Adrenal gland (tissue), 12 donors: Measurements from ENCODE around the gene GCSAM. TPM values are rescaled to one million over a fixed set of nuclear protein-coding genes. Genes with fewer than 3 reads are reported as not detected.

Source experiments
- DNase-seq, 7 donors: peaks; one replicate each; pipeline ENCODE4 v3.0.0-alpha.2; 2019 to 2020
- H3K27ac ChIP-seq, 5 donors: fragments of 200-600 bp; sonication (generic) in 4 of 5; 1 replicate in 3 of 5; 2 replicates in 2 of 5; pipeline versions ENCODE4 v1.5.1 to v1.8.0; 2016 to 2020; ENCODE audit warnings: mild to moderate bottlenecking in 1 of 5
- H3K27me3 ChIP-seq: fragments of 200-600 bp; 2 replicates; pipeline ENCODE4 v1.8.0; 2021
- H3K36me3 ChIP-seq, 2 donors: fragments of 200-600 bp; replicated peaks in 1 of 2; 1 replicate in 1 of 2; 2 replicates in 1 of 2; pipeline versions ENCODE4 v1.5.1 to v1.8.0; 2018 to 2022
- H3K4me1 ChIP-seq, 2 donors: fragments of 200-600 bp; replicated peaks in 1 of 2; 1 replicate in 1 of 2; 2 replicates in 1 of 2; pipeline versions ENCODE4 v1.5.1 to v1.8.0; 2018 to 2021
- H3K4me3 ChIP-seq, 4 donors: fragments of 200-600 bp; sonication (generic) in 3 of 4; one replicate each; pipeline ENCODE4 v1.5.1; 2016 to 2018
- H3K9me3 ChIP-seq, 3 donors: fragments of 200-600 bp; sonication (generic) in 1 of 3; replicated peaks in 1 of 3; 1 replicate in 2 of 3; 2 replicates in 1 of 3; pipeline versions ENCODE4 v1.5.1 to v1.8.0; 2016 to 2021
- POLR2A ChIP-seq, 2 donors: fragments of 450-650 bp; IDR thresholded peaks; one replicate each; pipeline ENCODE4 v1.6.1; 2017; ENCODE audit warnings: antibody characterized with exemption in 2 of 2, mild to moderate bottlenecking in 2 of 2, moderate library complexity in 1 of 2
- WGBS, 4 donors: extraction: QIAGEN DNeasy Blood & Tissue Kit in 2 of 4; methylation state at CpG; one replicate each; pipeline versions ENCODE4 v1.1.5 to v1.1.7; 2013 to 2017; 5-methylcytosine and 5-hydroxymethylcytosine counted together
- intact Hi-C, 2 donors: fragments of 100-400 bp; cut with DNase I; formaldehyde crosslinking; loops; one replicate each; pipeline versions ENCODE4 v1.14.1 to v1.15.0; 2022 to 2023
- polyA plus RNA-seq, 3 donors: library from polyadenylated mRNA; stranded (reverse); fragments of 200-250 nt in 2 of 3; fragments of 350-450 nt in 1 of 3; fragmentation: Illumina TruSeq in 1 of 3; extraction: RNeasy Lipid Tissue Mini Kit (QIAGEN cat#74804) in 1 of 3; gene quantifications; one replicate each; pipeline ENCODE4 v1.2.3, GENCODE V29; 2013 to 2014
- total RNA-seq, 9 donors: library from RNA; depleted of rRNA in 4 of 9; stranded (reverse); fragments of >200 nt in 4 of 9; fragments of 120-200 nt in 1 of 9; fragmentation: NEBNext Ultra II Directional in 1 of 9; extraction: Animal tissue kit (Norgen Biotek cat#: 25700) in 1 of 9; gene quantifications; one replicate each; pipeline versions ENCODE4 v1.1.0 to v1.2.4, GENCODE V29; 2013 to 2023
- TF ChIP-seq, protein P1 (sequence below), 6 experiments: fragments of 450-650 bp in 4 of 6; fragments of 200-600 bp in 2 of 6; sonication (generic) in 1 of 6; IDR thresholded peaks; 1 replicate in 5 of 6; 2 replicates in 1 of 6; pipeline versions ENCODE4 v1.5.1 to v1.8.0; 2016 to 2021; ENCODE audit warnings: antibody characterized with exemption in 6 of 6, mild to moderate bottlenecking in 2 of 6, moderate library complexity in 1 of 6
- donor health status: healthy with polysubstance abuse.
- donor health status: Bipolar disorder and iron deficiency.
- donor health status: DM: yes; HTN: yes; CAD: no.
- donor health status: DM: no; HTN: no; CAD: no.
- donor health status: DM: no; HTN: no; CAD: no.
- donor health status: DM: yes; HTN: yes; CAD: no.

The GCSAM gene
- total and polyA plus RNA-seq, 12 donors = 0.07 to 1.8 (median 0.26) TPM; not detected in 5

DNA sequence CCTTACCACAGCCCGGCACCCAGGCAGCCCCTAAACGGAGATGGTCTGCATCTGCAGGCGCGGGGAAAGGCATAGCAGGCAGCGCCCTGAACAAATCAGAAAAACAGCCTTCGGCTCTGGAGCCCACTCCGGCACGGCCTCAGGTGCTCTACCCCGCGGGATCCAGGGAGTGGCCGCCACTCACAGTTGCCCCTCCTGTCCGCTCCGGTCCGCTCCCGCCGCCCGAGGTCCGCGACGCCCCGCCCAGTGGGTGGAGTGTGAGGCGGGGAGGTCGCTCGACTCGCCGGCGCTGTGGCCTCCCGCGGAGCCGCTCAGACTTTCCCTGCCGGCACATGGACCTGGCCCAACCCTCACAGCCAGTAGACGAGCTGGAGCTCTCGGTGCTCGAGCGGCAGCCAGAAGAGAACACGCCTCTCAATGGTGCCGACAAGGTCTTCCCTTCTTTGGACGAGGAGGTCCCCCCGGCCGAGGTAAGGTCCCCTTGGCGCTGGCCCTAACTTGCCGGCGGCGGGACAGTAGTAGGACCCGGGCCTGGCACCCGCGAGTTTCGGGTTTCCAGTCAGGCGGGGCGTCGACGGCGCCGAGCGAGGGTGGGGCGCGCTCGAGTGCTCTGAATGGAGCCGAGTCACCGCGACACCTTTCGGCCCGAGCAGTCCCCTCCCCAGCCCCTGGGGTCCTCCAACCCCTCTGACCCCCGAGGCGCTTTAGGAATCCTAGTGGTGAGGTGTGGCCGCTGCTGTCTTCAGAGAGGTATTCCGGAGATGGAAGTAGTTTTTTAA is 46.8 kb downstream of the GCSAM start, which contains the start of gene C3orf52:
TSS of gene C3orf52 (plus strand) at position 314 of the 779 bp plus-strand sequence. CDS start at position 333, 19 bp downstream.
- no peaks in the 10 kb centered on the region for H3K9me3 ChIP-seq
- no peaks in the 10 kb centered on the region for H3K27me3 ChIP-seq
- peak within 1 kb of the TSS in 2 of 4 donors; percentile 69 to 75 for H3K4me3 ChIP-seq
- peak; percentile 76 to 86 (median 82) for DNase-seq
- TF ChIP-seq POLR2A (IDR thresholded peaks at IDR 0.05) = peak in 1 of 2 donors; percentile 48
- TF ChIP-seq, protein P1, sequence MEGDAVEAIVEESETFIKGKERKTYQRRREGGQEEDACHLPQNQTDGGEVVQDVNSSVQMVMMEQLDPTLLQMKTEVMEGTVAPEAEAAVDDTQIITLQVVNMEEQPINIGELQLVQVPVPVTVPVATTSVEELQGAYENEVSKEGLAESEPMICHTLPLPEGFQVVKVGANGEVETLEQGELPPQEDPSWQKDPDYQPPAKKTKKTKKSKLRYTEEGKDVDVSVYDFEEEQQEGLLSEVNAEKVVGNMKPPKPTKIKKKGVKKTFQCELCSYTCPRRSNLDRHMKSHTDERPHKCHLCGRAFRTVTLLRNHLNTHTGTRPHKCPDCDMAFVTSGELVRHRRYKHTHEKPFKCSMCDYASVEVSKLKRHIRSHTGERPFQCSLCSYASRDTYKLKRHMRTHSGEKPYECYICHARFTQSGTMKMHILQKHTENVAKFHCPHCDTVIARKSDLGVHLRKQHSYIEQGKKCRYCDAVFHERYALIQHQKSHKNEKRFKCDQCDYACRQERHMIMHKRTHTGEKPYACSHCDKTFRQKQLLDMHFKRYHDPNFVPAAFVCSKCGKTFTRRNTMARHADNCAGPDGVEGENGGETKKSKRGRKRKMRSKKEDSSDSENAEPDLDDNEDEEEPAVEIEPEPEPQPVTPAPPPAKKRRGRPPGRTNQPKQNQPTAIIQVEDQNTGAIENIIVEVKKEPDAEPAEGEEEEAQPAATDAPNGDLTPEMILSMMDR (IDR thresholded peaks at IDR 0.05) = peak in 1 of 6 experiments; percentile 8
- no peaks in the 10 kb centered on the region for H3K36me3 ChIP-seq
- peaks cover 0 to 7% of the 10 kb centered on the region in 2 donors for H3K4me1 ChIP-seq
- 0 to 2% (median 1%) methylated on average over 6 to 67 of the region's 67 CpGs for WGBS, 4 donors
- intact Hi-C loops = no loop called here
- peak within 1 kb of the TSS in 1 of 5 donors; percentile 83 for H3K27ac ChIP-seq

DNA sequence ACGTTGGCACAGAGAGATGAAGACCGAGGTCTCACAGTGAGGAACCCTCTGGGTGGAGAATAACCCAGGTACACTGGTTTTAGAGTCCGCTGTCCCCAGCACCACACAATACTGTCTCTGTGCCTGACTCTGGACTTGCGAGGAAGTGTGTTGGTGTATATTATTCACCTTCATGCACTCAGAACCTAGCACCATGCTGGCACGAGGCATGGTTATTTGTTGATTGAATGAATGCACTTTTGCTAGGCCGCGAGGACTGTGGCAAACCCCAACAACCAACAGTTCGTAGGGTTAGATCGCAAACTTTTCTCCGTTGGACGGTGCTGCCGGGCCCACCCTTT is 47.3 kb downstream of the GCSAM start:
- Histone ChIP-seq H3K9me3 (no peaks in the 10 kb centered on the region), H3K4me1 (peaks cover 0 to 7% of the 10 kb centered on the region in 2 donors), H3K36me3 (no peaks in the 10 kb centered on the region), H3K4me3 (peak overlapping the region in 2 of 4 donors; percentile 69 to 75), H3K27me3 (no peaks in the 10 kb centered on the region), H3K27ac (no peak overlapping the region)
- intact Hi-C loops = no loop called here
- TF ChIP-seq, protein P1 (IDR thresholded peaks at IDR 0.05) = no peak
- no peak for TF ChIP-seq POLR2A (IDR thresholded peaks at IDR 0.05)
- DNase-seq = no peak
- WGBS, 4 donors = 35 to 74% (median 39%) methylated on average over 5 to 12 of the region's 12 CpGs

DNA sequence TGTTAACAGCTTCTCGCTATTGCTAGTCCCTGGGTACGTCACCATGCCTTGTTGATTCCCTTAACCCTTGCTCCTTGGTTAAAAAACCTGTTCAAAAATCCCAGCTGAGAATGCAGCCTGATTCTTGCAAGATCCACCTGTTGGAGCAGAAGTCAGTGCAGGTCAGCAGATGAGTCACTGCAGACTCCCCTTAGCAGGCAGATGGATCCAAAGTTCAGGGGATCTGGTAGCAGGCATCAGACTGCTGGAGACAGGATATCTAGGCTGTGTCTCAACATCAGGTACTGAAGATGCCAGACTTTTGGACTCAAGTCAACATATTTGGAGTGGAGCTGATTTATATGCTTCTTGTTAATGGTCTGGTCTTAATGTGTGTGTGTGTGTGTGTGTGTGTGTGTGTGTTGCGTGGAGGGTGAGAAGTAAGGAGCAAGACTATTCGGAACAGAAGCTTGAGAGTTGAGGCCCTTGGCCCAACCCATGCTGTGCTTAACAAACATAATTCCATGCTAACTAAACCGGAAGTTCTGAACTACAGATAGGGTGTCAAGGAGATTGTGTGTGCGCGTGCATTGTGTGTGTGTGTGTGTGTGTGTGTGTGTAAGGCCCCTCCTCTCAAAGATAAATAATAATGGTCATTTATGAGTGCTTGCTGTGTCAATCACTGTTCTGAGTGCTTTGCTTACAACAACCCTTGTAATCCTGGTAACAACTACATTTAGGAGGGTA is 47.9 kb downstream of the GCSAM start:
- TF ChIP-seq, protein P1 (IDR thresholded peaks at IDR 0.05) = no peak
- TF ChIP-seq POLR2A (IDR thresholded peaks at IDR 0.05) = no peak
- DNase-seq = no peak
- Histone ChIP-seq H3K4me3 (no peak overlapping the region), H3K9me3 (no peaks in the 10 kb centered on the region), H3K36me3 (no peaks in the 10 kb centered on the region), H3K4me1 (peaks cover 0 to 7% of the 10 kb centered on the region in 2 donors), H3K27ac (no peak overlapping the region), H3K27me3 (no peaks in the 10 kb centered on the region)
- intact Hi-C loops = no loop called here
- WGBS, 4 donors = 89 to 92% (median 91%) methylated on average over 7 of the region's 7 CpGs

DNA sequence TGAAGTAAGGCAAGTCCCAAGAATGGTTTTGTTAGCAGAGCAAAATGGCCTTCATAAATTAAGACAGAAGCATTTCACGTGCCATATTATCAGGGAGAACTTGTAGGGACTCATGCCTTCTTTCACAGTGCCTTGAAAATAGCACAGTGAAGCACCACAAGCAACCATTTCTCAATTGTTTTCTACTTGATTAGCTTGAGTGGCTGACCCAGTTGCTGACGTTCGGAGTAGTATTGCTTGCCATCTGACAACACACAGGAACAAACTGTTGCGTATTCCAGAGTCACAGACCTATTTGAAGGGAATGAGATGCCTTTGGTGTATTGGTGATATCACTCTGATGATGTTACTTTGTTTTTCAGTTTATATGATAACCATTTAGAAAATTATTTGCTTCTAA is 49.8 kb downstream of the GCSAM start:
- H3K27ac ChIP-seq = no peak overlapping the region
- peaks cover 0 to 7% of the 10 kb centered on the region in 2 donors for H3K4me1 ChIP-seq
- TF ChIP-seq, protein P1 (IDR thresholded peaks at IDR 0.05) = no peak
- no peak for TF ChIP-seq POLR2A (IDR thresholded peaks at IDR 0.05)
- no peak for DNase-seq
- no peaks in the 10 kb centered on the region for H3K27me3 ChIP-seq
- intact Hi-C loops = no loop called here
- H3K36me3 ChIP-seq = no peaks in the 10 kb centered on the region
- WGBS, 4 donors = 83 to 91% (median 88%) methylated on average over 4 of the region's 4 CpGs
- no peak overlapping the region for H3K4me3 ChIP-seq
- no peaks in the 10 kb centered on the region for H3K9me3 ChIP-seq
